H7 (cell line): Measurements from ENCODE around the gene ZNF385B. TPM values are rescaled to one million over a fixed set of nuclear protein-coding genes. Genes with fewer than 3 reads are reported as not detected.

Source experiments
- DNase-seq: peaks from one replicate; pipeline ENCODE4 v3.0.0; 2012
- H3K27me3 ChIP-seq: 2 replicates; pipeline ENCODE4 v1.6.0; 2011; ENCODE audit warnings: mild to moderate bottlenecking, low read length; ENCODE audit not compliant: control insufficient read depth, insufficient read depth
- H3K36me3 ChIP-seq: replicated peaks from 2 replicates; pipeline ENCODE4 v1.5.1; 2011; ENCODE audit warnings: low read length; ENCODE audit not compliant: control insufficient read depth, insufficient read depth
- H3K4me3 ChIP-seq: 2 replicates; pipeline ENCODE4 v1.5.1; 2011; ENCODE audit warnings: low read depth, mild to moderate bottlenecking, control low read depth, low read length, moderate library complexity; ENCODE audit not compliant: insufficient read depth
- total RNA-seq: library from RNA; depleted of rRNA; stranded (reverse); fragments of >200 nt; shearing (Covaris generic); gene quantifications from 2 replicates; pipeline ENCODE4 v1.2.3, GENCODE V29; 2014

ZNF385B gene
- total RNA-seq, 1 experiment from 2014 or later, result 0.90 TPM

GRCh38 chr2:179612108-179612507 is 249.3 kb downstream of the ZNF385B start:
- Histone ChIP-seq H3K4me3 (no peak overlapping the region), H3K27me3 (no peaks in the 10 kb centered on the region), H3K36me3 (no peaks in the 10 kb centered on the region)
- DNase-seq, result no peak

GRCh38 chr2:179606141-179606540 is 255.3 kb downstream of the ZNF385B start:
- DNase-seq, result no peak
- no peaks in the 10 kb centered on the region for H3K27me3 ChIP-seq
- no peaks in the 10 kb centered on the region for H3K36me3 ChIP-seq
- H3K4me3 ChIP-seq, result no peak overlapping the region

- Histone ChIP-seq H3K36me3 (no peaks in the 10 kb centered on the region), H3K4me3 (no peak overlapping the region), H3K27me3 (no peaks in the 10 kb centered on the region)
- no peak for DNase-seq
Measured at GRCh38 chr2:179605341-179605740, 256.1 kb downstream of the ZNF385B start.

- H3K36me3 ChIP-seq, result no peaks in the 10 kb centered on the region
- no peak for DNase-seq
- H3K27me3 ChIP-seq, result no peaks in the 10 kb centered on the region
- no peak overlapping the region for H3K4me3 ChIP-seq
Measured at GRCh38 chr2:179604598-179604997, 256.8 kb downstream of the ZNF385B start.

GRCh38 chr2:179602452-179602851 is 259.0 kb downstream of the ZNF385B start:
- DNase-seq, result no peak
- H3K4me3 ChIP-seq, result no peak overlapping the region
- H3K36me3 ChIP-seq, result no peaks in the 10 kb centered on the region
- H3K27me3 ChIP-seq, result no peaks in the 10 kb centered on the region

GRCh38 chr2:179596018-179596417 is 265.4 kb downstream of the ZNF385B start:
- H3K36me3 ChIP-seq, result no peaks in the 10 kb centered on the region
- no peaks in the 10 kb centered on the region for H3K27me3 ChIP-seq
- DNase-seq, result no peak
- H3K4me3 ChIP-seq, result no peak overlapping the region

GRCh38 chr2:179595284-179595683 is 266.1 kb downstream of the ZNF385B start:
- Histone ChIP-seq H3K27me3 (no peaks in the 10 kb centered on the region), H3K4me3 (no peak overlapping the region), H3K36me3 (no peaks in the 10 kb centered on the region)
- peak; percentile 7 for DNase-seq

- Histone ChIP-seq H3K4me3 (no peak overlapping the region), H3K36me3 (no peaks in the 10 kb centered on the region), H3K27me3 (no peaks in the 10 kb centered on the region)
- no peak for DNase-seq
Measured at GRCh38 chr2:179594268-179595112, 266.9 kb downstream of the ZNF385B start.

GRCh38 chr2:179593323-179593722 is 268.1 kb downstream of the ZNF385B start:
- Histone ChIP-seq H3K4me3 (no peak overlapping the region), H3K27me3 (no peaks in the 10 kb centered on the region), H3K36me3 (no peaks in the 10 kb centered on the region)
- no peak for DNase-seq

- no peaks in the 10 kb centered on the region for H3K27me3 ChIP-seq
- no peaks in the 10 kb centered on the region for H3K36me3 ChIP-seq
- no peak overlapping the region for H3K4me3 ChIP-seq
- no peak for DNase-seq
Measured at GRCh38 chr2:179592167-179592936, 269.1 kb downstream of the ZNF385B start.

- Histone ChIP-seq H3K36me3 (no peaks in the 10 kb centered on the region), H3K4me3 (no peak overlapping the region), H3K27me3 (no peaks in the 10 kb centered on the region)
- DNase-seq, result no peak
Measured at GRCh38 chr2:179591690-179592089, 269.7 kb downstream of the ZNF385B start.

- Histone ChIP-seq H3K36me3 (no peaks in the 10 kb centered on the region), H3K4me3 (no peak overlapping the region), H3K27me3 (no peaks in the 10 kb centered on the region)
- DNase-seq, result no peak
Measured at GRCh38 chr2:179588486-179589145, 272.8 kb downstream of the ZNF385B start.

- Histone ChIP-seq H3K36me3 (no peaks in the 10 kb centered on the region), H3K4me3 (no peak overlapping the region), H3K27me3 (no peaks in the 10 kb centered on the region)
- DNase-seq, result no peak
Measured at GRCh38 chr2:179584760-179585159, 276.7 kb downstream of the ZNF385B start.

- no peak for DNase-seq
- H3K4me3 ChIP-seq, result no peak overlapping the region
- H3K27me3 ChIP-seq, result no peaks in the 10 kb centered on the region
- H3K36me3 ChIP-seq, result no peaks in the 10 kb centered on the region
Measured at GRCh38 chr2:179581605-179582004, 279.8 kb downstream of the ZNF385B start.
